ENCODE measurements around the gene JARID2.

The JARID2 gene

DNA sequence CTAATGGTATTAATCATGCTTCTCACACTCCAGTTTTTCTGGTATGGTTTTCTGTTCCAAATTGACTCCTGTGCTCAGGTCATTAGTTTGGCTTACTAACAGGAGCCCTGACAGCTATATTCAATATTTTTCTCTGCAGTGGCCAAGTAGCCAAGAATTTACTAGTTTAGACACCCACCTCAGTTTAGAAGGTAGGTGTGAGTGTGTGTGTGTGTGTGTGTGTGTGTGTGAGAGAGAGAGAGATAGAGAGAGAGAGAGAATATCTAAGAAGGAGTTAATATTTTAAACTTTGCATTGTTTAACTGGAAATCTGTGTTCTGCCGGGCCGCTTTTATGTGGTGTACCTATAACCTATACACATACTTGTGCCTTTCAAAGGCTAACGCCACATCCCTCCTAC, 18.5 kb downstream of the JARID2 start:
- Mint-ChIP-seq H3K4me1 (ENCODE audit: low read depth in 2 of 2) (peaks cover 59 to 73% of the 10 kb centered on the region in 2 donors), H3K27me3 (no peaks in the 10 kb centered on the region), H3K27ac (peak overlapping the region; percentile 27 to 52), H3K9me3 (no peaks in the 10 kb centered on the region), H3K36me3 (ENCODE audit: insufficient read depth) (peaks cover 8% of the 10 kb centered on the region), H3K4me3 (no peak overlapping the region)
- DNase-seq (no peak), ATAC-seq (replicated peaks) (no peak)

GRCh38 chr6:15264902-15265761, 19.3 kb downstream of the JARID2 start:
- Mint-ChIP-seq H3K27ac (peak overlapping the region in 1 of 2 donors; percentile 55), H3K36me3 (ENCODE audit: insufficient read depth) (peaks cover 8% of the 10 kb centered on the region), H3K9me3 (no peaks in the 10 kb centered on the region), H3K4me1 (ENCODE audit: low read depth in 2 of 2) (peaks cover 58 to 70% of the 10 kb centered on the region in 2 donors), H3K27me3 (no peaks in the 10 kb centered on the region), H3K4me3 (no peak overlapping the region)
- ATAC-seq (replicated peaks) (no peak), DNase-seq (no peak)

GRCh38 chr6:15265787-15266186, 19.9 kb downstream of the JARID2 start:
- H3K27me3 Mint-ChIP-seq: no peaks in the 10 kb centered on the region

GRCh38 chr6:15266423-15266996, 20.6 kb downstream of the JARID2 start:
- no peak for ATAC-seq (replicated peaks)
- peak overlapping the region in 1 of 2 donors; percentile 55 for H3K27ac Mint-ChIP-seq
- no peaks in the 10 kb centered on the region for H3K27me3 Mint-ChIP-seq
- H3K4me1 Mint-ChIP-seq (ENCODE audit: low read depth in 2 of 2): peaks cover 52 to 73% of the 10 kb centered on the region in 2 donors
- no peaks in the 10 kb centered on the region for H3K9me3 Mint-ChIP-seq
- DNase-seq: no peak
- peaks cover 11% of the 10 kb centered on the region for H3K36me3 Mint-ChIP-seq (ENCODE audit: insufficient read depth)
- H3K4me3 Mint-ChIP-seq: no peak overlapping the region

More at GRCh38 chr6:15265787-15266186, 19.9 kb downstream of the JARID2 start:
- peaks cover 8% of the 10 kb centered on the region for H3K36me3 Mint-ChIP-seq (ENCODE audit: insufficient read depth)
- peak overlapping the region in 1 of 2 donors; percentile 55 for H3K27ac Mint-ChIP-seq
- DNase-seq (no peak), ATAC-seq (replicated peaks) (no peak)
- peaks cover 54 to 68% of the 10 kb centered on the region in 2 donors for H3K4me1 Mint-ChIP-seq (ENCODE audit: low read depth in 2 of 2)
- no peak overlapping the region for H3K4me3 Mint-ChIP-seq
- no peaks in the 10 kb centered on the region for H3K9me3 Mint-ChIP-seq

GRCh38 chr6:15267221-15267620, 21.4 kb downstream of the JARID2 start:
- ATAC-seq (replicated peaks): no peak
- peaks cover 55 to 77% of the 10 kb centered on the region in 2 donors for H3K4me1 Mint-ChIP-seq (ENCODE audit: low read depth in 2 of 2)
- no peaks in the 10 kb centered on the region for H3K27me3 Mint-ChIP-seq
- H3K27ac Mint-ChIP-seq: peak overlapping the region in 1 of 2 donors; percentile 29
- no peak overlapping the region for H3K4me3 Mint-ChIP-seq
- H3K36me3 Mint-ChIP-seq (ENCODE audit: insufficient read depth): peaks cover 13% of the 10 kb centered on the region
- DNase-seq: no peak
- no peaks in the 10 kb centered on the region for H3K9me3 Mint-ChIP-seq

- Mint-ChIP-seq H3K9me3 (no peaks in the 10 kb centered on the region), H3K27ac (no peak overlapping the region), H3K36me3 (ENCODE audit: insufficient read depth) (peaks cover 12% of the 10 kb centered on the region), H3K4me3 (no peak overlapping the region), H3K4me1 (ENCODE audit: low read depth in 2 of 2) (peaks cover 49 to 75% of the 10 kb centered on the region in 2 donors), H3K27me3 (no peaks in the 10 kb centered on the region)
- ATAC-seq (replicated peaks): no peak
- DNase-seq: no peak
Measured at GRCh38 chr6:15268137-15268908, 22.5 kb downstream of the JARID2 start.

DNA sequence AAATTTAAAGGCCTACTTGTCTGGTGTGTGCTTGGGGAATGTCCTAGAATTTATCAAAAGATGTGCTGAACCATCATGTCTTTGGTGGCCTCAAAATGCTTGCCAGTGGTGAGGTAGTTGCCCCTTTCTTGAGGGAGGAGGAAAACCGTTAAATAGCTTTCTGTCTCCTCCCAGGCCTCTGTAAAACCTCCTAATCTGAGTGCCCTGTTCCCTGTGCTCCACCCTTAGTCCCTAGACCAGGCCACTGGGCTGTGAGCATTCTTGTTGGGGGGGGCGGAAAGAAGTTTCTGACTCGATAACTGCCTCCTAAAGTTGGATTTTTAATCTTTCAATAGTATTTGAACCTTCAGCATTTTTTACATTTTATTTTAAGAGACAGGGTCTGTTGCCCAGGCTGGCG, 23.1 kb downstream of the JARID2 start:
- no peaks in the 10 kb centered on the region for H3K9me3 Mint-ChIP-seq
- peaks cover 46 to 75% of the 10 kb centered on the region in 2 donors for H3K4me1 Mint-ChIP-seq (ENCODE audit: low read depth in 2 of 2)
- H3K27me3 Mint-ChIP-seq: no peaks in the 10 kb centered on the region
- H3K4me3 Mint-ChIP-seq: no peak overlapping the region
- ATAC-seq (replicated peaks) (no peak), DNase-seq (no peak)
- no peak overlapping the region for H3K27ac Mint-ChIP-seq
- peaks cover 9% of the 10 kb centered on the region for H3K36me3 Mint-ChIP-seq (ENCODE audit: insufficient read depth)

- H3K36me3 Mint-ChIP-seq (ENCODE audit: insufficient read depth): peaks cover 9% of the 10 kb centered on the region
- ATAC-seq (replicated peaks) (no peak), DNase-seq (no peak)
- H3K27me3 Mint-ChIP-seq: no peaks in the 10 kb centered on the region
- peaks cover 47 to 75% of the 10 kb centered on the region in 2 donors for H3K4me1 Mint-ChIP-seq (ENCODE audit: low read depth in 2 of 2)
- no peaks in the 10 kb centered on the region for H3K9me3 Mint-ChIP-seq
- no peak overlapping the region for H3K27ac Mint-ChIP-seq
- H3K4me3 Mint-ChIP-seq: no peak overlapping the region
Measured at GRCh38 chr6:15269619-15270018, 23.8 kb downstream of the JARID2 start.

DNA sequence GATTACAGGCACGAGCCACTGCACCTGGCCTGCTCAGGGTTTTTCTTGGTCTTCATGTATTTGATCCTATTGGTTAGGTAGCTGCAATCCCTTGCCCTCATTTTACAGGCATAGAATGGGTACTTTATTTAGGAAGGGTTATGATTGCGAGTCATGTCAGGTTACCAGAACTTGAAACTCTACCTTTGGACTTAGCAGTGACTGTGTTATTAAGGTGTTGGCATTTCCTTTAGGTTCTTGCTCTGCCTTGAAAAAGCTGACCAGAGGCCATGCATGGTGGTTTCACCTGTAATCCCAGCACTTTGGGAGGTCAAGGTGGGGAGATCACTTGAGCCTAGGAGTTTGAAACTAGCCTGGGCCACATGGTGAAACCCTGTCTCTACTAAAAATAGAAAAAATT, 24.5 kb downstream of the JARID2 start:
- no peak overlapping the region for H3K4me3 Mint-ChIP-seq
- no peaks in the 10 kb centered on the region for H3K27me3 Mint-ChIP-seq
- H3K36me3 Mint-ChIP-seq (ENCODE audit: insufficient read depth): peaks cover 9% of the 10 kb centered on the region
- H3K27ac Mint-ChIP-seq: no peak overlapping the region
- ATAC-seq (replicated peaks) (no peak), DNase-seq (no peak)
- peaks cover 43 to 75% of the 10 kb centered on the region in 2 donors for H3K4me1 Mint-ChIP-seq (ENCODE audit: low read depth in 2 of 2)
- H3K9me3 Mint-ChIP-seq: no peaks in the 10 kb centered on the region

DNA sequence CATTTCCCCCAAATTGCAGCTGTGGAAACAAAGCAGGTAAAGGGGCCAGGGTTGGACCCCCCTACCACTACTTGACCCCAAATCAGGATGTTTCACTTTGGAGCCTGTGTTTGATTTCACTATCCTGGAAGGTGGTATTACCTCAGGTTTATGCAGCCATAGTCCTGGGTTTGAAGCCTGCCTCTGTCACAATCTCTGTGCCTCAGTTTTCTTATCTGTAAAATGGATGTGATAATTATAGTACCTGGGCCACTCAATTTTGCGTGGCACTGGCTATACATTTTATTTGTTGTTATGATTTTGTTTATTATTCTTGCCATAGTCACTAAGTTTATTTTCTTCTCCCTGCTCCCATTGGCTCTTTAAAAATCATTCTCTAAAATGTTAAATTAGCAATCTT, 26.7 kb downstream of the JARID2 start:
- Mint-ChIP-seq H3K27ac (peak overlapping the region; percentile 12 to 25), H3K36me3 (ENCODE audit: insufficient read depth) (peaks cover 11% of the 10 kb centered on the region), H3K9me3 (no peaks in the 10 kb centered on the region), H3K4me3 (no peak overlapping the region), H3K4me1 (ENCODE audit: low read depth in 2 of 2) (peaks cover 38 to 61% of the 10 kb centered on the region in 2 donors), H3K27me3 (no peaks in the 10 kb centered on the region)
- ATAC-seq (replicated peaks): no peak
- DNase-seq: no peak

DNA sequence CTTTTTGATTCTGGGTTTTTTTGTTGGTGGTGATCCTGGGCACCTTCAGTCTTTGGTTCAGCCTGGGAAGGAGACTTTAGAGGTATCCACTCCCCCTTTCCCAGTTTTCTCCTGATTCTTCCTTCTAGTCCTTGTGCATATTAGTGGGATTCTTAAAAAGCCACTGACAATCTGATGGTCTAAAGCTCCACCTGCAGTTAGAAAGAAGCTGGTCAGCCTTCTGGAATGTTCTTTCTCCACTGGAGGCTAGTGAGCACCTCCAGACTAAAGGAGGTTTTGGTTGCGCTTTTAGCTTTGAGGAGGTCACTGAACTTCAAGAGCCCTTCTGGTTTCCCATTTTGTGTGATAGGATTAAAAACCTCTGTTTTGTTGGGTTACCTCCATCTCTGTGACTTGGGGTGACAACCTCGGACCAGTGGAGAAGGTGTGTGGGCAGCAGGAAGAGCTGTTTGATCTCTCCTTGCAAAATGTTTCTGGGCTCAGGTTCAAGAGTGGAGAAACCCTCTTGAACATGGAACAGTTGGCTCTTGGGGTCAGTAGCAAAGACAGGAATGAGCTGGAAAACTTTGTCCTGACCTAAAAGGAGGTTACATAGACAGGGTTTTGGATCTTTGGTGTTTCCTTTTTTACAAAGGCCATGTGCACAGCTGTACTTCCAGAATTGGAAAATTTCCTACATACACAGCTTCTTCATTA, 29.0 kb downstream of the JARID2 start:
- peaks cover 46 to 64% of the 10 kb centered on the region in 2 donors for H3K4me1 Mint-ChIP-seq (ENCODE audit: low read depth in 2 of 2)
- H3K36me3 Mint-ChIP-seq (ENCODE audit: insufficient read depth): peaks cover 18% of the 10 kb centered on the region
- H3K27ac Mint-ChIP-seq: peak overlapping the region in 1 of 2 donors; percentile 56
- H3K9me3 Mint-ChIP-seq: no peaks in the 10 kb centered on the region
- ATAC-seq (replicated peaks) (no peak), DNase-seq (no peak)
- H3K27me3 Mint-ChIP-seq: no peaks in the 10 kb centered on the region
- H3K4me3 Mint-ChIP-seq: no peak overlapping the region

DNA sequence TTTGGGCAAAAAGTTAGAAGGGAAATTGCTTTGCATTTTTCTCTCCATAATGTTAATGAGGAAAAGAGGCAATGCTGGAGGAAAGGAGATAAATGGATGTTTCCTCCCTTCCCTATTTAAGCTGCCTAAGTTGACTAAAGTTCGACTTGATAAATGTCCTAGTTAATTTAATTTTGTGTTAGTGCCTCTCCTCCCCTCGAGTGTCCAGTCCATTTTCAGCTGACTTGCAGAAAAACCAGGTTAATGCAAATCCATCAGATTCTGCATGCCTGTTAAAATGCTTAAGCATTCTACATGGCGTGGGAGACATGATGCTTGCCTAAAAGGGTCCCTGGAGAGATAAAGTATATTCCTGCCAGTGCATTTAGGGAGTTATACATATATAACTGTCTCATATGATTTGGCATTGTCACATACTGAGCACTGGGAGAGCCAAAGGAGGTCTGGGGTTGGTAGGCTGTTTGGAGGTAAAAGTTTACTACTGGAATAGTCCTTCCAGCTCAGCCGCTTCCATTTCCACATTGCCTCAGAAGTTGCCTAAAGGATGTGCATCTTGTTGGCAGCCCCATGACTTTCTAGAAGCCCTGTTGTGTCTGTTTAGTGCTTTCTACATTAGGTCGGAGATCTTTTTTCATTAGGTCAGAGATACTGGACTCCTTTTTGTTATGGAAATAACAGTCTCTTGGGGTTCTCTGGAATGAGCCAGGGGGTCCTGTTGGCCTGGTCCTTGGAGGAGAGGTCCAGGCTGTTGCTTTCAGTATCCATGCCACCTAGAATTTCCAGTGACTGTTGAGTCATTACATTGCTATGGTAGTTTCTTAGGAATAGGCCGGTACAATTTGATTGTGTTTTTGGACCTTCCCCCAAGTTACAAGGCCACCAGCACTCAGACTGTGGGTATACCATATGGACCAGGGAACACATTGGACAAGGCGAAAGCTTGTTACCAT, 30.4 kb downstream of the JARID2 start:
- ATAC-seq (replicated peaks): no peak
- no peaks in the 10 kb centered on the region for H3K9me3 Mint-ChIP-seq
- H3K27ac Mint-ChIP-seq: peak overlapping the region in 1 of 2 donors; percentile 55
- H3K27me3 Mint-ChIP-seq: no peaks in the 10 kb centered on the region
- H3K4me3 Mint-ChIP-seq: no peak overlapping the region
- no peak for DNase-seq
- H3K36me3 Mint-ChIP-seq (ENCODE audit: insufficient read depth): peaks cover 16% of the 10 kb centered on the region
- peaks cover 47 to 66% of the 10 kb centered on the region in 2 donors for H3K4me1 Mint-ChIP-seq (ENCODE audit: low read depth in 2 of 2)
